Measurements from ENCODE around the gene CORO1A.
"Not testable (repeated sequence)": the region's sequence is repeated elsewhere in the genome, so short reads cannot be mapped to it uniquely, and the experiment has no call there.

Gene CORO1A

GRCh38 chr16:30170145-30170544, 13.3 kb upstream of the CORO1A start:
- not testable (repeated sequence) for DNase-seq (ENCODE audit: low read depth in 2 of 2)

- no peak for DNase-seq (ENCODE audit: low read depth in 2 of 2)
Observed at GRCh38 chr16:30173054-30173453, 10.3 kb upstream of the CORO1A start.

- DNase-seq (ENCODE audit: low read depth in 2 of 2) = not testable (repeated sequence)
Observed at GRCh38 chr16:30176876-30177275, 6.5 kb upstream of the CORO1A start.

- no peak for DNase-seq (ENCODE audit: low read depth in 2 of 2)
Observed at GRCh38 chr16:30179195-30179594, 4.2 kb upstream of the CORO1A start.

GRCh38 chr16:30179931-30180330, 3.5 kb upstream of the CORO1A start:
- DNase-seq (ENCODE audit: low read depth in 2 of 2) = no peak

GRCh38 chr16:30180741-30181140, 2.7 kb upstream of the CORO1A start:
- no peak for DNase-seq (ENCODE audit: low read depth in 2 of 2)

GRCh38 chr16:30184096-30184890, 891 bp downstream of the CORO1A start:
- peak; percentile 54 to 59 for DNase-seq (ENCODE audit: low read depth in 2 of 2)

- DNase-seq (ENCODE audit: low read depth in 2 of 2) = no peak
Observed at GRCh38 chr16:30184891-30185682, 1.7 kb downstream of the CORO1A start.

- peak; percentile 69 to 72 for DNase-seq (ENCODE audit: low read depth in 2 of 2)
Observed at GRCh38 chr16:30185683-30186421, 2.5 kb downstream of the CORO1A start.

- peak in 1 of 2 donors; percentile 18 for DNase-seq (ENCODE audit: low read depth in 2 of 2)
Observed at GRCh38 chr16:30186444-30186781, 3.0 kb downstream of the CORO1A start.

- peak; percentile 63 to 74 for DNase-seq (ENCODE audit: low read depth in 2 of 2)
Observed at GRCh38 chr16:30186782-30187555, 3.6 kb downstream of the CORO1A start.

GRCh38 chr16:30187556-30187865, 4.1 kb downstream of the CORO1A start:
- DNase-seq (ENCODE audit: low read depth in 2 of 2) = no peak

GRCh38 chr16:30187971-30188561, 4.7 kb downstream of the CORO1A start:
- DNase-seq (ENCODE audit: low read depth in 2 of 2) = no peak

GRCh38 chr16:30191158-30191557, 7.8 kb downstream of the CORO1A start:
- not testable (repeated sequence) for DNase-seq (ENCODE audit: low read depth in 2 of 2)

- not testable (repeated sequence) for DNase-seq (ENCODE audit: low read depth in 2 of 2)
Observed at GRCh38 chr16:30193098-30193497, 9.7 kb downstream of the CORO1A start.

GRCh38 chr16:30193615-30194014, 10.2 kb downstream of the CORO1A start, which contains the start of the genes BOLA2B and SLX1A:
Gene BOLA2B, minus strand, starts transcription at chr16:30193666. Its CDS starts 71 bp downstream, at chr16:30193595.
Gene SLX1A, plus strand, starts transcription at chr16:30193875. Its CDS starts 210 bp downstream, at chr16:30194085.
- DNase-seq (ENCODE audit: low read depth in 2 of 2) = not testable (repeated sequence)

- not testable (repeated sequence) for DNase-seq (ENCODE audit: low read depth in 2 of 2)
Observed at GRCh38 chr16:30194172-30194925, 10.9 kb downstream of the CORO1A start.

GRCh38 chr16:30197001-30197400, 13.6 kb downstream of the CORO1A start:
- not testable (repeated sequence) for DNase-seq (ENCODE audit: low read depth in 2 of 2)

- DNase-seq (ENCODE audit: low read depth in 2 of 2) = not testable (repeated sequence)
Observed at GRCh38 chr16:30199049-30199448, 15.6 kb downstream of the CORO1A start, which contains the start of gene SULT1A3. Gene SULT1A3, plus strand, starts transcription at chr16:30199255. Its CDS starts 1,474 bp downstream, at chr16:30200729.

Measured in stimulated activated CD8-positive, alpha-beta memory T cell treated with anti-CD3 and anti-CD28 coated beads, Interleukin-15, amount 100 ng/mL, for 4 hours (primary cell).